Measurements from ENCODE around the gene HEXIM1.
A peak's percentile ranks its signal among the peaks of the same experiment; 100 is the strongest.

The HEXIM1 gene

DNA sequence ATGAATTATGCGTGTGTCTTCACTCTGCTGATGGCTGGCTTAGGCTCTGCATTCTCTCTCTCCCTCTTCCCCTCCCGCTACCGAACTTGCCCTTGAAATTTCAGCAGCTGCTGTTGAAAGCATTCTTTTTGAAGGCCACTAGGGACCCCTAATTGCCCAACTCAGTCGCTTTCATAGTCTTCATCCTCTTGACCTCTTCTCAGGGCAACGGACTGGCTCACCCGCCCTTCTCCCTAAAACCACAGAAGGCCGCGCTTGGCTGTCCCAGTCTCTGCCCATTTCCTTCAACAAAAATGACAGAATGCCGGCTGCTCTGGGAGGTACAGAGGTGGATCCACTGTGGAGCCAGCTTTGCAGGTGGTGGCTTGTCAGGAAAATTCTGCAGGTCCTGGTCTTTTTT, 52.4 kb downstream of the HEXIM1 start:
- CTCF ChIA-PET, result interaction anchor here (0.7 to 0.9 kb wide), 3 partner anchors 18 to 49 kb away, joined by 3 to 4 read pairs (median 3); no protein-coding TSS in a partner anchor
- H3K27ac ChIP-seq, result peak overlapping the region; percentile 45
- DNase-seq (ENCODE audit: low spot score), result no peak

DNA sequence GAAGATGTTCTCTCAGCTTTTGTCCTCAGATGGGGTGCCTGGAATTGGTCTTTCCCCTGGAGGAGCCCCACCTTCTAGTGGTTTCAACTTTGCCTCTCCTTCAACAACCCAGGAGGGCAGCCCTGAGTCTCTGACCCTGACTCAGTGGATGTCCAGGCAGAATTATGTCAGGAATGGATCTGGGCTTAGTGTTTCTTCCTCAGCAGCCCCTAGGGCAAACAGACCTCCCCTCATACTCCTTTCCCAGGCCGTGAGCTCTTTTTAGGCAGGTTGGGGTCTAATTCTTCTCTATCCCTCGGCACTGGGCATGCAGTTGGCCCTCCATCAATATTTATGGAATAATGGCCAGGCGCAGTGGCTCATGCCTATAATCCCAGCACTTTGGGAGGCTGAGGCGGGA, 53.2 kb downstream of the HEXIM1 start:
- POLR2A ChIA-PET (ENCODE audit: low non-redundant PET), result interaction anchor here (0.5 to 1.0 kb wide), 2 partner anchors 46 to 49 kb away, joined by 6 to 9 read pairs; no protein-coding TSS in a partner anchor
- CTCF ChIA-PET, result interaction anchor here (0.5 to 0.9 kb wide), 7 partner anchors 18 to 212 kb away, joined by 3 to 6 read pairs (median 3); partner anchors contain the start of genes ACBD4 and HEXIM1
- no peak for DNase-seq (ENCODE audit: low spot score)
- TF ChIP-seq, protein P1, sequence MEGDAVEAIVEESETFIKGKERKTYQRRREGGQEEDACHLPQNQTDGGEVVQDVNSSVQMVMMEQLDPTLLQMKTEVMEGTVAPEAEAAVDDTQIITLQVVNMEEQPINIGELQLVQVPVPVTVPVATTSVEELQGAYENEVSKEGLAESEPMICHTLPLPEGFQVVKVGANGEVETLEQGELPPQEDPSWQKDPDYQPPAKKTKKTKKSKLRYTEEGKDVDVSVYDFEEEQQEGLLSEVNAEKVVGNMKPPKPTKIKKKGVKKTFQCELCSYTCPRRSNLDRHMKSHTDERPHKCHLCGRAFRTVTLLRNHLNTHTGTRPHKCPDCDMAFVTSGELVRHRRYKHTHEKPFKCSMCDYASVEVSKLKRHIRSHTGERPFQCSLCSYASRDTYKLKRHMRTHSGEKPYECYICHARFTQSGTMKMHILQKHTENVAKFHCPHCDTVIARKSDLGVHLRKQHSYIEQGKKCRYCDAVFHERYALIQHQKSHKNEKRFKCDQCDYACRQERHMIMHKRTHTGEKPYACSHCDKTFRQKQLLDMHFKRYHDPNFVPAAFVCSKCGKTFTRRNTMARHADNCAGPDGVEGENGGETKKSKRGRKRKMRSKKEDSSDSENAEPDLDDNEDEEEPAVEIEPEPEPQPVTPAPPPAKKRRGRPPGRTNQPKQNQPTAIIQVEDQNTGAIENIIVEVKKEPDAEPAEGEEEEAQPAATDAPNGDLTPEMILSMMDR (conservative IDR thresholded peaks at IDR 0.05; ENCODE audit: low read depth), result no peak
- H3K27ac ChIP-seq, result peak overlapping the region; percentile 45

More for the DNA sequence above, 52.4 kb downstream of the HEXIM1 start:
- POLR2A ChIA-PET (ENCODE audit: low non-redundant PET), result interaction anchor here (0.5 to 1.0 kb wide), 2 partner anchors 45 to 49 kb away, joined by 6 to 9 read pairs; no protein-coding TSS in a partner anchor
- TF ChIP-seq, protein P1 (conservative IDR thresholded peaks at IDR 0.05; ENCODE audit: low read depth), result no peak

All from RWPE1 (cell line).